ENCODE results near the gene MAST3.

DNA sequence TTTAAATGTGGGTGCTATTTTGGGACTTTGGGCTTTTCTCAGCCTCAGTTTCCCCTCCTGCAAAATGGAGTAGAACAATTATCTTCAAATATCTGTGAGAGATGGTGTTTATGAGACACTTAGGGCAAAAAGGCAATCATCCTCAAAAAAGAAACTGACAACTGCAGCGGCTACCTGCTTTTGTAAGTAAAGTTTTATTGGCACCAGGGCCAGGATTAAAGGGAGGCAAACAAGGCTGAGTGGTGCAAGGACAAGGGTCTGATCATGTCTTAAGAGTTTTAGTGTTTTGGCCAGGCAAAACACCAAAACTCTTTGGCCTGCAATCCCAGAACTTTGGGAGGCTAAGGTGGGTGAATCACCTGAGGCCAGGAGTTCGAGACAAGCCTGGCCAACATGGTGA is 1.3 kb upstream of the MAST3 start:
- TF ChIP-seq RAD21 (IDR thresholded peaks at IDR 0.05) (no peak), TAF1 (conservative IDR thresholded peaks at IDR 0.05) (no peak), YY1 (IDR thresholded peaks at IDR 0.05) (no peak), SP1 (IDR thresholded peaks at IDR 0.05) (no peak), GABPA (IDR thresholded peaks at IDR 0.05 in 1 of 2, conservative IDR thresholded peaks at IDR 0.05 in 1 of 2) (no peak), JUND (IDR thresholded peaks at IDR 0.05) (no peak), RXRA (IDR thresholded peaks at IDR 0.05) (no peak), NR2F2 (IDR thresholded peaks at IDR 0.05) (no peak)
- TF ChIP-seq, protein P1, sequence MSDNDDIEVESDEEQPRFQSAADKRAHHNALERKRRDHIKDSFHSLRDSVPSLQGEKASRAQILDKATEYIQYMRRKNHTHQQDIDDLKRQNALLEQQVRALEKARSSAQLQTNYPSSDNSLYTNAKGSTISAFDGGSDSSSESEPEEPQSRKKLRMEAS (IDR thresholded peaks at IDR 0.05), result no peak
- TF ChIP-seq, protein P2, sequence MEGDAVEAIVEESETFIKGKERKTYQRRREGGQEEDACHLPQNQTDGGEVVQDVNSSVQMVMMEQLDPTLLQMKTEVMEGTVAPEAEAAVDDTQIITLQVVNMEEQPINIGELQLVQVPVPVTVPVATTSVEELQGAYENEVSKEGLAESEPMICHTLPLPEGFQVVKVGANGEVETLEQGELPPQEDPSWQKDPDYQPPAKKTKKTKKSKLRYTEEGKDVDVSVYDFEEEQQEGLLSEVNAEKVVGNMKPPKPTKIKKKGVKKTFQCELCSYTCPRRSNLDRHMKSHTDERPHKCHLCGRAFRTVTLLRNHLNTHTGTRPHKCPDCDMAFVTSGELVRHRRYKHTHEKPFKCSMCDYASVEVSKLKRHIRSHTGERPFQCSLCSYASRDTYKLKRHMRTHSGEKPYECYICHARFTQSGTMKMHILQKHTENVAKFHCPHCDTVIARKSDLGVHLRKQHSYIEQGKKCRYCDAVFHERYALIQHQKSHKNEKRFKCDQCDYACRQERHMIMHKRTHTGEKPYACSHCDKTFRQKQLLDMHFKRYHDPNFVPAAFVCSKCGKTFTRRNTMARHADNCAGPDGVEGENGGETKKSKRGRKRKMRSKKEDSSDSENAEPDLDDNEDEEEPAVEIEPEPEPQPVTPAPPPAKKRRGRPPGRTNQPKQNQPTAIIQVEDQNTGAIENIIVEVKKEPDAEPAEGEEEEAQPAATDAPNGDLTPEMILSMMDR (IDR thresholded peaks at IDR 0.05; ENCODE audit: low read depth, low read length, missing input control), result no peak
- TF ChIP-seq, protein P3, sequence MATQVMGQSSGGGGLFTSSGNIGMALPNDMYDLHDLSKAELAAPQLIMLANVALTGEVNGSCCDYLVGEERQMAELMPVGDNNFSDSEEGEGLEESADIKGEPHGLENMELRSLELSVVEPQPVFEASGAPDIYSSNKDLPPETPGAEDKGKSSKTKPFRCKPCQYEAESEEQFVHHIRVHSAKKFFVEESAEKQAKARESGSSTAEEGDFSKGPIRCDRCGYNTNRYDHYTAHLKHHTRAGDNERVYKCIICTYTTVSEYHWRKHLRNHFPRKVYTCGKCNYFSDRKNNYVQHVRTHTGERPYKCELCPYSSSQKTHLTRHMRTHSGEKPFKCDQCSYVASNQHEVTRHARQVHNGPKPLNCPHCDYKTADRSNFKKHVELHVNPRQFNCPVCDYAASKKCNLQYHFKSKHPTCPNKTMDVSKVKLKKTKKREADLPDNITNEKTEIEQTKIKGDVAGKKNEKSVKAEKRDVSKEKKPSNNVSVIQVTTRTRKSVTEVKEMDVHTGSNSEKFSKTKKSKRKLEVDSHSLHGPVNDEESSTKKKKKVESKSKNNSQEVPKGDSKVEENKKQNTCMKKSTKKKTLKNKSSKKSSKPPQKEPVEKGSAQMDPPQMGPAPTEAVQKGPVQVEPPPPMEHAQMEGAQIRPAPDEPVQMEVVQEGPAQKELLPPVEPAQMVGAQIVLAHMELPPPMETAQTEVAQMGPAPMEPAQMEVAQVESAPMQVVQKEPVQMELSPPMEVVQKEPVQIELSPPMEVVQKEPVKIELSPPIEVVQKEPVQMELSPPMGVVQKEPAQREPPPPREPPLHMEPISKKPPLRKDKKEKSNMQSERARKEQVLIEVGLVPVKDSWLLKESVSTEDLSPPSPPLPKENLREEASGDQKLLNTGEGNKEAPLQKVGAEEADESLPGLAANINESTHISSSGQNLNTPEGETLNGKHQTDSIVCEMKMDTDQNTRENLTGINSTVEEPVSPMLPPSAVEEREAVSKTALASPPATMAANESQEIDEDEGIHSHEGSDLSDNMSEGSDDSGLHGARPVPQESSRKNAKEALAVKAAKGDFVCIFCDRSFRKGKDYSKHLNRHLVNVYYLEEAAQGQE (IDR thresholded peaks at IDR 0.05), result no peak
- TF ChIP-seq, protein P4, sequence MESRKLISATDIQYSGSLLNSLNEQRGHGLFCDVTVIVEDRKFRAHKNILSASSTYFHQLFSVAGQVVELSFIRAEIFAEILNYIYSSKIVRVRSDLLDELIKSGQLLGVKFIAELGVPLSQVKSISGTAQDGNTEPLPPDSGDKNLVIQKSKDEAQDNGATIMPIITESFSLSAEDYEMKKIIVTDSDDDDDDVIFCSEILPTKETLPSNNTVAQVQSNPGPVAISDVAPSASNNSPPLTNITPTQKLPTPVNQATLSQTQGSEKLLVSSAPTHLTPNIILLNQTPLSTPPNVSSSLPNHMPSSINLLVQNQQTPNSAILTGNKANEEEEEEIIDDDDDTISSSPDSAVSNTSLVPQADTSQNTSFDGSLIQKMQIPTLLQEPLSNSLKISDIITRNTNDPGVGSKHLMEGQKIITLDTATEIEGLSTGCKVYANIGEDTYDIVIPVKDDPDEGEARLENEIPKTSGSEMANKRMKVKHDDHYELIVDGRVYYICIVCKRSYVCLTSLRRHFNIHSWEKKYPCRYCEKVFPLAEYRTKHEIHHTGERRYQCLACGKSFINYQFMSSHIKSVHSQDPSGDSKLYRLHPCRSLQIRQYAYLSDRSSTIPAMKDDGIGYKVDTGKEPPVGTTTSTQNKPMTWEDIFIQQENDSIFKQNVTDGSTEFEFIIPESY (IDR thresholded peaks at IDR 0.05), result no peak

Data from liver (tissue), 3 donors.